ENCODE measurements around the gene PLCB4.
A peak's percentile ranks its signal among the peaks of the same experiment; 100 is the strongest.

The PLCB4 gene

GRCh38 chr20:9403448-9403847, 334.6 kb downstream of the PLCB4 start:
- DNase-seq (ENCODE audit: low read depth): no peak

- peak; percentile 7 for DNase-seq (ENCODE audit: low read depth)
Measured at GRCh38 chr20:9407805-9408421, 339.0 kb downstream of the PLCB4 start.

- no peak for DNase-seq (ENCODE audit: low read depth)
Measured at GRCh38 chr20:9408422-9409300, 339.8 kb downstream of the PLCB4 start.

GRCh38 chr20:9409352-9409751, 340.5 kb downstream of the PLCB4 start:
- no peak for DNase-seq (ENCODE audit: low read depth)

- DNase-seq (ENCODE audit: low read depth): no peak
Measured at GRCh38 chr20:9409981-9410380, 341.1 kb downstream of the PLCB4 start.

- no peak for DNase-seq (ENCODE audit: low read depth)
Measured at GRCh38 chr20:9411833-9412232, 342.9 kb downstream of the PLCB4 start.

GRCh38 chr20:9412309-9412708, 343.4 kb downstream of the PLCB4 start:
- DNase-seq (ENCODE audit: low read depth): no peak

- no peak for DNase-seq (ENCODE audit: low read depth)
Measured at GRCh38 chr20:9413001-9413400, 344.1 kb downstream of the PLCB4 start.

- DNase-seq (ENCODE audit: low read depth): no peak
Measured at GRCh38 chr20:9415426-9415825, 346.5 kb downstream of the PLCB4 start.

GRCh38 chr20:9416421-9416820, 347.5 kb downstream of the PLCB4 start:
- no peak for DNase-seq (ENCODE audit: low read depth)

- DNase-seq (ENCODE audit: low read depth): no peak
Measured at GRCh38 chr20:9417665-9418064, 348.8 kb downstream of the PLCB4 start.

GRCh38 chr20:9422321-9423057, 353.6 kb downstream of the PLCB4 start:
- no peak for DNase-seq (ENCODE audit: low read depth)

- no peak for DNase-seq (ENCODE audit: low read depth)
Measured at GRCh38 chr20:9424551-9424950, 355.7 kb downstream of the PLCB4 start.

- no peak for DNase-seq (ENCODE audit: low read depth)
Measured at GRCh38 chr20:9427430-9428291, 358.8 kb downstream of the PLCB4 start.

GRCh38 chr20:9428292-9428607, 359.4 kb downstream of the PLCB4 start:
- DNase-seq (ENCODE audit: low read depth): no peak

- no peak for DNase-seq (ENCODE audit: low read depth)
Measured at GRCh38 chr20:9439806-9440205, 370.9 kb downstream of the PLCB4 start.

- no peak for DNase-seq (ENCODE audit: low read depth)
Measured at GRCh38 chr20:9440892-9441291, 372.0 kb downstream of the PLCB4 start.

GRCh38 chr20:9441948-9442347, 373.1 kb downstream of the PLCB4 start:
- no peak for DNase-seq (ENCODE audit: low read depth)

GRCh38 chr20:9442858-9443257, 374.0 kb downstream of the PLCB4 start:
- DNase-seq (ENCODE audit: low read depth): no peak

GRCh38 chr20:9444921-9445320, 376.0 kb downstream of the PLCB4 start:
- no peak for DNase-seq (ENCODE audit: low read depth)

GRCh38 chr20:9447182-9447581, 378.3 kb downstream of the PLCB4 start:
- DNase-seq (ENCODE audit: low read depth): no peak

GRCh38 chr20:9453201-9453600, 384.3 kb downstream of the PLCB4 start:
- no peak for DNase-seq (ENCODE audit: low read depth)
